Measurements from ENCODE around the gene TNS3. TPM values are rescaled to one million over a fixed set of nuclear protein-coding genes. Genes with fewer than 3 reads are reported as not detected.

TNS3 gene
- total RNA-seq, 1 experiment from 2014 or later, result 9.5 TPM

GRCh38 chr7:47378728-47379395 is 203.0 kb downstream of the TNS3 start:
- Histone ChIP-seq H2BK20ac (ENCODE audit: low read depth, low read length, poor library complexity, severe bottlenecking) (no peak overlapping the region), H3K4me2 (ENCODE audit: insufficient read depth, insufficient read length, low read length) (no peak overlapping the region), H2AFZ (ENCODE audit: low read length) (no peak overlapping the region), H3K79me1 (ENCODE audit: insufficient read depth, low read depth, low read length, poor library complexity, severe bottlenecking) (no peaks in the 10 kb centered on the region), H2AK5ac (ENCODE audit: insufficient read length, low read length) (no peak overlapping the region), H4K8ac (replicated peaks; ENCODE audit: insufficient read length, low read depth, low read length) (no peak overlapping the region), H4K91ac (ENCODE audit: insufficient read length, low read depth, low read length) (no peak overlapping the region), H2BK120ac (ENCODE audit: low read depth, low read length, poor library complexity, severe bottlenecking) (no peak overlapping the region), H3K23ac (ENCODE audit: insufficient read length, low read depth, low read length) (no peak overlapping the region), H2BK5ac (ENCODE audit: insufficient read length, low read length) (no peak overlapping the region), H3K4ac (ENCODE audit: low read depth, low read length) (no peak overlapping the region), H3K27ac (ENCODE audit: insufficient read length, low read depth, low read length) (no peak overlapping the region), H3K4me1 (ENCODE audit: insufficient read depth, low read length) (peaks cover 5% of the 10 kb centered on the region; the same call in 1 of the 2 replicates), H3K79me2 (ENCODE audit: insufficient read depth, low read length) (no peaks in the 10 kb centered on the region), H3K23me2 (ENCODE audit: insufficient read length, low read depth, low read length, poor library complexity, severe bottlenecking) (no peaks in the 10 kb centered on the region), H4K20me1 (ENCODE audit: control insufficient read depth, insufficient read depth, insufficient read length) (no peaks in the 10 kb centered on the region), H3K14ac (ENCODE audit: insufficient read depth, low read length) (no peak overlapping the region; the same call in 1 of the 2 replicates), H4K5ac (ENCODE audit: insufficient read length, low read depth, low read length) (no peak overlapping the region), H3T11ph (ENCODE audit: low read length) (no peak overlapping the region), H3K18ac (ENCODE audit: insufficient read length, low read depth, low read length) (no peak overlapping the region), H2BK15ac (ENCODE audit: low read depth, low read length) (no peak overlapping the region), H3K27me3 (ENCODE audit: insufficient read depth, low read length) (no peaks in the 10 kb centered on the region), H3K9me3 (ENCODE audit: control insufficient read depth, low read depth, low read length) (no peaks in the 10 kb centered on the region), H2BK12ac (ENCODE audit: insufficient read length, low read depth, low read length) (no peak overlapping the region), H3K9ac (ENCODE audit: extremely low read depth, insufficient read length, low read length) (no peak overlapping the region), H3K56ac (ENCODE audit: insufficient read length, low read depth, low read length) (no peak overlapping the region)
- Mint-ChIP-seq H3K9me3 (no peaks in the 10 kb centered on the region), H3K36me3 (ENCODE audit: insufficient read depth in 1 of 3, low read depth in 3 of 3) (no peaks in the 10 kb centered on the region), H3K4me3 (no peak overlapping the region), H3K27me3 (ENCODE audit: low read depth) (peaks cover 2% of the 10 kb centered on the region), H3K27ac (peak overlapping the region in 1 of 3 experiments; percentile 44; a peak in 1 of 7 replicates), H3K4me1 (peaks cover 23 to 39% of the 10 kb centered on the region in 2 experiments)
- no CpG with 5 or more reads among the region's 11 CpGs for WGBS (ENCODE audit: extremely low coverage, insufficient read length, low lambda C conversion rate)
- DNase-seq, result no peak
- TF ChIP-seq CTCF (conservative IDR thresholded peaks at IDR 0.05), result no peak
